A549 (cell line): Measurements from ENCODE around the gene ALG8.

ENCODE experiments used
- CEBPB ChIP-seq, 2 experiments: fragments of >200 bp in 1 of 2; sonication (Bioruptor Twin) in 1 of 2; formaldehyde crosslinking in 1 of 2; IDR thresholded peaks; 2 replicates each; pipeline ENCODE4 v1.6.1; 2012 to 2016
- EHMT2 ChIP-seq: fragments of 200-600 bp; sonication (generic); IDR thresholded peaks from 2 replicates; pipeline ENCODE4 v1.6.1; 2016; ENCODE audit warnings: antibody characterized with exemption, low read depth, mild to moderate bottlenecking, moderate library complexity
- EP300 ChIP-seq, 2 experiments: fragments of >200 bp; sonication (Bioruptor Twin); formaldehyde crosslinking; IDR thresholded peaks; 2 replicates in 1 of 2; 3 replicates in 1 of 2; pipeline ENCODE4 v1.6.1; 2016 to 2017
- HOXA7 ChIP-seq: fragments of 250-450 bp; sonication (Bioruptor Pico); IDR thresholded peaks from 2 replicates; pipeline ENCODE4 v1.5.0; 2020; ENCODE audit warnings: mild to moderate bottlenecking, moderate library complexity
- JUN ChIP-seq, 2 experiments: fragments of >200 bp; sonication (Bioruptor Twin); formaldehyde crosslinking; IDR thresholded peaks; 2 replicates in 1 of 2; 3 replicates in 1 of 2; pipeline ENCODE4 v1.6.1; 2016 to 2017
- MAX ChIP-seq: IDR thresholded peaks from 2 replicates; pipeline ENCODE4 v1.6.1; 2012
- RFX5 ChIP-seq: fragments of 450-650 bp; IDR thresholded peaks from 2 replicates; pipeline ENCODE4 v1.7.1; 2014; ENCODE audit warnings: antibody characterized with exemption, mild to moderate bottlenecking, moderate library complexity
- RNF2 ChIP-seq: fragments of 200-600 bp; sonication (generic); IDR thresholded peaks from 2 replicates; pipeline ENCODE4 v1.6.1; 2016; ENCODE audit warnings: low read depth, mild to moderate bottlenecking, antibody characterized with exemption, moderate library complexity, borderline replicate concordance
- TF ChIP-seq, protein P1 (sequence below): fragments of >200 bp; sonication (Bioruptor Twin); formaldehyde crosslinking; IDR thresholded peaks from 3 replicates; pipeline ENCODE4 v1.5.1; 2016
- TF ChIP-seq, protein P2 (sequence below): fragments of 150-350 bp; IDR thresholded peaks from 2 replicates; pipeline ENCODE4 v1.6.1; 2014; ENCODE audit warnings: low read depth, mild to moderate bottlenecking, low read length
- TF ChIP-seq, protein P3 (sequence below): IDR thresholded peaks from 2 replicates; pipeline ENCODE4 v1.6.1; 2012

GRCh38 chr11:78168539-78169477 lies 29.4 kb upstream of the ALG8 start:
- TF ChIP-seq, protein P1, sequence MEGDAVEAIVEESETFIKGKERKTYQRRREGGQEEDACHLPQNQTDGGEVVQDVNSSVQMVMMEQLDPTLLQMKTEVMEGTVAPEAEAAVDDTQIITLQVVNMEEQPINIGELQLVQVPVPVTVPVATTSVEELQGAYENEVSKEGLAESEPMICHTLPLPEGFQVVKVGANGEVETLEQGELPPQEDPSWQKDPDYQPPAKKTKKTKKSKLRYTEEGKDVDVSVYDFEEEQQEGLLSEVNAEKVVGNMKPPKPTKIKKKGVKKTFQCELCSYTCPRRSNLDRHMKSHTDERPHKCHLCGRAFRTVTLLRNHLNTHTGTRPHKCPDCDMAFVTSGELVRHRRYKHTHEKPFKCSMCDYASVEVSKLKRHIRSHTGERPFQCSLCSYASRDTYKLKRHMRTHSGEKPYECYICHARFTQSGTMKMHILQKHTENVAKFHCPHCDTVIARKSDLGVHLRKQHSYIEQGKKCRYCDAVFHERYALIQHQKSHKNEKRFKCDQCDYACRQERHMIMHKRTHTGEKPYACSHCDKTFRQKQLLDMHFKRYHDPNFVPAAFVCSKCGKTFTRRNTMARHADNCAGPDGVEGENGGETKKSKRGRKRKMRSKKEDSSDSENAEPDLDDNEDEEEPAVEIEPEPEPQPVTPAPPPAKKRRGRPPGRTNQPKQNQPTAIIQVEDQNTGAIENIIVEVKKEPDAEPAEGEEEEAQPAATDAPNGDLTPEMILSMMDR, result no peak
- TF ChIP-seq RFX5 (no peak), EP300 (IDR thresholded peaks at IDR 0.05) (no peak), HOXA7 (CRISPR knock-in tag) (no peak), MAX (no peak), EHMT2 (no peak), RNF2 (no peak), JUN (IDR thresholded peaks at IDR 0.05) (no peak), CEBPB (IDR thresholded peaks at IDR 0.05) (no peak)
- TF ChIP-seq, protein P2, sequence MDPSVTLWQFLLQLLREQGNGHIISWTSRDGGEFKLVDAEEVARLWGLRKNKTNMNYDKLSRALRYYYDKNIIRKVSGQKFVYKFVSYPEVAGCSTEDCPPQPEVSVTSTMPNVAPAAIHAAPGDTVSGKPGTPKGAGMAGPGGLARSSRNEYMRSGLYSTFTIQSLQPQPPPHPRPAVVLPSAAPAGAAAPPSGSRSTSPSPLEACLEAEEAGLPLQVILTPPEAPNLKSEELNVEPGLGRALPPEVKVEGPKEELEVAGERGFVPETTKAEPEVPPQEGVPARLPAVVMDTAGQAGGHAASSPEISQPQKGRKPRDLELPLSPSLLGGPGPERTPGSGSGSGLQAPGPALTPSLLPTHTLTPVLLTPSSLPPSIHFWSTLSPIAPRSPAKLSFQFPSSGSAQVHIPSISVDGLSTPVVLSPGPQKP, result no peak
- TF ChIP-seq, protein P3, sequence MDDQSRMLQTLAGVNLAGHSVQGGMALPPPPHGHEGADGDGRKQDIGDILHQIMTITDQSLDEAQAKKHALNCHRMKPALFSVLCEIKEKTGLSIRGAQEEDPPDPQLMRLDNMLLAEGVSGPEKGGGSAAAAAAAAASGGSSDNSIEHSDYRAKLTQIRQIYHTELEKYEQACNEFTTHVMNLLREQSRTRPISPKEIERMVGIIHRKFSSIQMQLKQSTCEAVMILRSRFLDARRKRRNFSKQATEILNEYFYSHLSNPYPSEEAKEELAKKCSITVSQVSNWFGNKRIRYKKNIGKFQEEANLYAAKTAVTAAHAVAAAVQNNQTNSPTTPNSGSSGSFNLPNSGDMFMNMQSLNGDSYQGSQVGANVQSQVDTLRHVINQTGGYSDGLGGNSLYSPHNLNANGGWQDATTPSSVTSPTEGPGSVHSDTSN, result no peak
